ENCODE results near the gene HRAS.

GRCh38 chr11:561148-562003 is 26.0 kb upstream of the HRAS start:
- TF ChIP-seq CHD2 (IDR thresholded peaks at IDR 0.05; ENCODE audit: low read length, partially characterized antibody) = no peak
- no peak for TF ChIP-seq MAX (IDR thresholded peaks at IDR 0.05; ENCODE audit: low read depth)
- no peak for TF ChIP-seq CTCF (IDR thresholded peaks at IDR 0.05)
- TF ChIP-seq SMC3 (IDR thresholded peaks at IDR 0.05; ENCODE audit: low read depth, low read length) = no peak
- no peak for TF ChIP-seq TAF1 (IDR thresholded peaks at IDR 0.05; ENCODE audit: borderline replicate concordance, low read depth, low read length)
- TF ChIP-seq EP300 (IDR thresholded peaks at IDR 0.05; ENCODE audit: borderline replicate concordance in 1 of 2, low read depth in 1 of 2, low read length in 1 of 2) = no peak
- TF ChIP-seq YY1 (IDR thresholded peaks at IDR 0.05; ENCODE audit: low read depth) = no peak
- no peak for TF ChIP-seq RAD21 (IDR thresholded peaks at IDR 0.05; ENCODE audit: low read length)
- no peak for TF ChIP-seq EZH2phosphoT487 (IDR thresholded peaks at IDR 0.05; ENCODE audit: borderline replicate concordance, low read depth)
- TF ChIP-seq REST (IDR thresholded peaks at IDR 0.05; ENCODE audit: low read depth, low read length) = no peak
- TF ChIP-seq POLR2AphosphoS5 (IDR thresholded peaks at IDR 0.05; ENCODE audit: low read depth, low read length) = no peak
